HG03139 (cell line): ENCODE measurements around the gene TMEM201.

Source experiments
- ATAC-seq: cut with Tn5 transposase; IDR thresholded peaks from one replicate; pipeline ENCODE4 v1.9.1; 2021; ENCODE audit not compliant: unreplicated experiment

The TMEM201 gene

DNA sequence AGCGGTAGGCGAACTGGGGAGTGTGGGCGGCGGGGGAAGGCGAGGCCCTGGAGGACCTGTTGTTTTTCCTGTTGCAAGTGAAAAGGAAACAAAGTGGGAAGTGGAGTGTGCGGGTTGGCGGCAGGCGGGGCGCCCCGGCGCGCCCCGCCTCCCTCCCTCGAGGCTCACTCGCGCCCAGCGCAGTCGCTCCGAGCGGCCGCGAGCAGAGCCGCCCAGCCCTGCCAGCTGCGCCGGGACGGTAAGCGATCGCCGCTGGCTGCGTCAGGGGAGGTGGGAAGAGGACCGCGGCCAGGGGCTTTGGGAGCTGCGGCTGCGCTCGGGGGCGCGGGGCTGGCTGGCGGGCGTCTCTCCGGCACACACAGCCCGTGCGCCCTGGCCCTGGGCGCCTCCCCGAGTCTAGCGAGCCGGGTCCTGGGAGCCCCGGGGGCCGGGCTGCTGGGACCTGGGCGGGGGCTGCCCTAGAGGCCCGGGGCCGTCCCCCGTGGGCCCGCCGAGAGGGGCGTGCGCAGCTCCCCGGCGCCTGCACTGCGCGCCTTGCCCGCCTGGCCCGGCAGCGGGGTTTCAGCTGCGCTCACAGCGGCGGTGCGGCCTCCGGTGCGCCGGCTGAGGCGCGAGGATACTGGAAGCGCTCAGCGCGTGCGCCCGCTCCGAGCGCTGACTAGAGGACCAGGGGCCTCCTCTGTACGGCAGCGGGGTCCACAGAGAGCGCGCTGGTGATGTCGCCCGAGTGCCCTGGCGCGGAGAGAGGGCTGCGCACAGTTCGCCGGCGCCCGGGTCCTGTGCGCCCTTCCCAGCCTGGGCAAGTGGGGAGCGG is 63.1 kb downstream of the TMEM201 start, which contains the start of gene PIK3CD:
PIK3CD (plus strand) TSS at position 167 of the 814 bp plus-strand sequence. CDS start 58,725 bp downstream, outside the sequence.
- no peak for ATAC-seq

DNA sequence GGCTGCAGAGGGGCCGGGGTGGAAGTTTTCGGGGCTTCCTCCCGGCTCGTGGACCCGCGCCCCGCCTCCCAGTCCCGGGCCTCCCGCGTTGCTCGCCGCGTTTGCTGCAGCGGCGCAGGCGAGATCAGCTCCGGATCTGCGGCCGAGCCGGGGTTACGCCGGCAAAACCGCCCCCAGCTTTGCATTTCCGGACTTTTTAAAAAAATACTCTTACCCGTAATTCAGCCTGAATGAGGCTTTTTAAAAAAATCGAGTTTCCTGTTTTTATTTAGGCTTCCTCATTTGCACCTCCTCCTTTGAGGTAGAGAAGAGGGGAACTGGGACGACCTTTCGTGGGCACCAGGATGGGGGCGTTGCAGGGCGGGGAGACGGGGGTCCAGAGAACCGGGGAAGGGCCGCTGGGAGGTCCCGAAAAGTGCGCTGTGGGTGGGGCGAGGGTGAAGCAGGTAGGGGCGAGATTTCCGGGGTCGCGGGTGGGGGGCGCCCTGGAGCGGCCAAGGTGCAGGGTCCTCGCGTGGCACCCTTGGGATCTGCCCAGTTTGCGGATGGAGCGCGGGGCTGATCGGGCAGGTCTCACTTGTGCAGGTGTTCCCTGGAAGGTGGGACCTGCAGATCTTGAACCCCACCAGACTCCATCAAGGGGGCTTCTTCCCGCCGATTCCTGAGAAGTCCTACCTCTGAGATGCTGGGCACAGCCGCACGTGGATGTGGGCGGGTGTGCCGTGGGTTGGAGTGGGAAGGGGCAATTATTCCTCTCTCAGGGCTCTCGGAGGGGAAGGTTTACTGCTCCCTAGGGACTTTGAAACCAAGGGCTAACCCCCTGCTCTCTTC is 63.9 kb downstream of the TMEM201 start:
- ATAC-seq: no peak

DNA sequence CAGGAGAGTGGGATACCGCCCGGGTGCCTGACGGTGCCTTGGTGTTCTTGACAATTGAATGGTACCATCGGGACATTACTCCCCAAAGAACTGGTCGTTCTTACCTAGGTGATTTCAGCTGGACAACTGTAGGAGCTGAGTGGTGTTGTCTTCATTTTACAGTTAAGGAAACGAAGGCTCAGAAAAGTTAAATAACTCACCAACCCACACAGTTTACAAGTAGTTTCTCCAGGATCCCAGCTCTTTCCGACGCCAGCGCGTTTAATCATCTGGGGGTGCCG is 64.4 kb downstream of the TMEM201 start:
- ATAC-seq: no peak

DNA sequence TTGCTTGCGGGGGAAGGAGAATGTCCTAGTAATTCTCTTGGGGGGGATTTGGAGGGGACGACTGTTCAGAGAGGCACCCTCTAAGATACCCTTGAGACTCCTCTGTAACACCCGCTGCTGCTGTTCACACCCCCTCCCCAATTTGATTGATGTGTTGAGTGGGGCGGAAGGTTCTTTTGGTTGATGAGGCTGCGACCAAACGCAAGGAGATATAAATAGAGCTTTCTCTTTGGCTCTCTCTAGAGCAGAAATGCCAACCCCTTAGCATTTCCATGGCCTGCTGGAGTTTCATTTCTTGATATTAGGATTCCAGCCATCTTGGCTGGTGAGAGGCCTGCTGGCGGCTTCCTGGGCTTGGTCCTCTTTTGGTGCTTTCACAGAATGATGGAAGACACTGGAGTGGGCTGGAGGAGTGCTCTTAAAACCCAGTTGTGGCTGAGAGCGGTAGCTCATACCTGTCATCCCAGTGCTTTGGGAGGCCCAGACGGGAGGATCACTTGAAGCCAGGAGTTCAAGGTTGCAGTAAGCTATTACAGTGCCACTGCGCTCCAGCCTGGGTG is 64.9 kb downstream of the TMEM201 start:
- no peak for ATAC-seq

DNA sequence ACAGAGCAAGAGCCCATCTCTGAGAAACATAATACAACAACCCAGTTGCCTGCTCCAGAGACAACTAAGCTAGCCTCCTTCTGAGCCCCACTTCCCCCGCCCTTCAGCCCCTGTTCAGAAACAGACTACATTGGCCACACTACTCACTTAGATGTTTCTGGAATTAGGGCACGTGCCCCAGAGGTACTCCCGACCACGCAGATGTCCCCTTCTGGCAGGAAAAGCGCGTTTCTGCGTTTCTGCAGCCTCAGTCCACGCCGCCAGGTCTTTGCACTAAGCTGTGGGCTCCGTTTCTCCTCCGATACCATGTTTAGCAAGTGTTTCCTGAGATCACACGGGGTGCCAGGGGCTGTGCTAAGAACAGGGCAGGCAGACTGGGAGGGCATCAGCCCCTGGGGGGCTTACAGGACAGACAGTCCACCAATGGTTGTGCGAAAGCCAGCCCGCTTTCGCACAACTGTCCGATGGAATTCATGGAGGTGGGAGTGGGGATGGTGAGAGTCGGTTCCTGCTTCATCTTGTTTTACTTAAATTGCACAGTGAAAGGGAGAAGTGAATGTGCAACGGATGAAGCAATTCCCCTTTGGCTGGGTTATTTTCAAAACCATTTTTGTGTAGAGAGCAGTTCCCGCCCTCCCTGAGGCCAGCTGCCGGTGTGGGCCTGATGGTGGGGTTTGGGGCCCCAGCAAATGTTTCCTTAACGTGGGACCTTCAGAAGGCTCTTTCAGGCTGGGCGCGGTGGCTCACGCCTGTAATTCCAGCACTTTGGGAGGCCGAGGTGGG is 65.5 kb downstream of the TMEM201 start:
- no peak for ATAC-seq

DNA sequence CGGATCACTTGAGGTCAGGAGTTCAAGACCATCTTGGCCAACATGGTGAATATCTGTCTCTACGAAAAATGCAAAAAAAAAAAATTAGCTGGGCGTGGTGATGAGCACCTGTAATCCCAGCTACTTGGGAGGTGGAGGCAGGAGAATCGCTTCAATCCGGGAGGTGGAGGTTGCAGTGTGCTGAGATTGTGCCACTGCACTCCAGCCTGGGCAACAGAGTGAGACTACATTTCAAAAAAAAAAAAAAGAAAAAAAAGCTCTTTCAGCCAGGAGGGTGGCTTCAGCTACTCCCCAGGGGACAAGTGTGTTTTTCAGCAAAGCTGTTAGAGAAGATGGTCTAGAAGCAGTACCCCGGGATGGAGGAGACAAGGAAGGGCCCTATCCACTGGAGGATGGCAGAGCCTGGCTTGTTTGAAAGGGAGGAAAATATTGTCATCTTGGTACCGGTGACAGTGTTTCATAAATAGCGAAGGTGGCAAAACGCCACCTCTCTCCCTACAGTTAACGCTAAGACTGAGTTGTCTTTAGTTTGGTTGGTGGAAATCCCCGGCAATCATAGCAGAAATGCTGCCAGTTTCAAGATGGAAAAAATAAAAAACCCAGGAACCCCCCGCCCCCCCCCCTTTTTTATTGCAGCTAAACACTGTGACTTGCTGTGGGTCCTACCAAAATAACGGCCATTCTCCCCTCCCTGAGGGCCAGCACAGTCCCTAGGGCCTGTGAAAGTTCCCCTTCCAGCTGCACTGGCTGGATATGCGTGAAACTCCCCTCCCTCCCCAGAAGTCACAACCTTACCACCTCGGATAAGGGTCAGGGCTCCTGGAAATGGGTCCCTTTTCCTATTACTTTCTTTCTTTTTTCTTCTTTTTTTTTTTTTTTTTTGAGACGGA is 66.4 kb downstream of the TMEM201 start:
- no peak for ATAC-seq

DNA sequence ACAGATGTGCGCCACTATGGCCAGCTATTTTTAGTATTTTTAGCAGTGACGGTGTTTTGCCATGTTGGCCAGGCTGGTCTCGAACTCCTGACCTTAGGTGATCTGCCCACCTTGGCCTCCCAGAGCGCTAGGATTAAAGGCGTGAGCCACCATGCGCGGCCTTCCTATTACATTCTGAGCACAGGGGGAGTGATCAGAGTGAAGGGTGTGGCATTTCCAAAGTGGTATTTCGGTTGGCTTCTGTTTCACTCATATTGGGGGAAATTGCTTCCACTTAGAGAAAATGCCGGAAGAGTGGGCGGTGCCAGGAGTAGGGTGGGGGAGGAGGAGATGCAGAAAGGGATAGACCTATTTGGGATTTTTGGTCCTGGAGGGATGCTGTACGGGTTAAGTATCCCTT is 67.1 kb downstream of the TMEM201 start:
- ATAC-seq: no peak

DNA sequence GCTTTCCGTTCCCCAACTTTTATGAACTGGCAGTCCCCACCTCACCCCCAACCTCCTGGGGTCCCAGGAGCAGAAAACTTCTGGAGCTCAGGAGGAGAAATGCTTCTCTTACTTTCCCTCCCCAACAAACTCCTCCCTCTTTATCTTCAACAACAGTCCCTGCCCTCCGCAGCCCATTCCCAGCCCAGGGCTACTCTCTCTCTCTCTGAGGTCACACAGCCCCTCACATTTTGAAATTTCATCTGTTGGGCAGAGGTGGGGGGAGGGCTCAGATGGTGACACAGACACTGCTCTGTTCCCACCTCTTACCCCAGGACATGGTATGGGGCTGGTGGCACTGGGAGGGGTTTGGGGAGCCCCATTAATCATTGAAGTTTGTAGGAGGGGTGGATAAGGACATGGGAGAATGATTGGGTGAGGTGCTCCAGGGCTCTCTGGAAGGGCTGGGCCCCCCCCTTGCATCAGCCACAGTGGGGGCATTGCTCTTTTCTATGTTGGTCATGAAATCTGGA is 68.9 kb downstream of the TMEM201 start:
- no peak for ATAC-seq

DNA sequence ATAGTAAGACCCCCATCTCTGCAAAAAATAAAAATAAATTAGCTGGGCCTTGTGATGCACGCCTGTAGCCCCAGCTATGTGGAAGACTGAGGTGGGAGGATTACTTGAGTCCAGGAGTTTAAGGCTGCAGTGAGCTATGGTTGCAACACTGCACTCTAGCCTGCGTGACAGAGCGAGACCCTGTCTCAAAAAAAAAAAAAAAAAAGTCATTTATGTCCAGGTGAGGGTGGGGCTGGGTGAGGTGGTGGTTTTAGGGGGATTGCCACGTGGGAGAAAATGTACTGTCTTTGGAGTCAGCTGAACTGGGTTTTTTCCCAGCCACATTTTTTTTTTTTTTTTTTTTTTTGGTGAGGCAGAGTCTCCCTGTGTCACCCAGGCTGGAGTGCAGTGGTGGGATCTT is 69.5 kb downstream of the TMEM201 start:
- ATAC-seq: no peak

DNA sequence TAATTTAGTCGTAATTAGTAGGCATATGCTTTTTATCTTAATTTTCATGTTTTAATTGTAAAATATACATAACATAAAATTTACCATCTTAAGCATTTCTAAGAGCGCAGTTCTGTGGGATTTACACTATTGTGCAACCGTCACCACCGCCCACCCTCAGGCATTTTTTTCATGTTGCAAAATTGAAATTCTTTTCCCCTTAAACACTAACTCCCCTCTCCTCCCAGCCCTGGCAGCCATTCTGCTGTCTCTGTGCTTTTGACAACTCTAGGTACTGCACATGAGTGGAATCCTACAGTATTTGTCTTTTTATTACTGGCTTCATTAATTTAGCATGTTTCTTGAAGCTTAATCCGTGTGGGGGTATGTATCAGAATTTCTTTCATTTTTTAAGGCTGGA is 70.6 kb downstream of the TMEM201 start:
- ATAC-seq: no peak

DNA sequence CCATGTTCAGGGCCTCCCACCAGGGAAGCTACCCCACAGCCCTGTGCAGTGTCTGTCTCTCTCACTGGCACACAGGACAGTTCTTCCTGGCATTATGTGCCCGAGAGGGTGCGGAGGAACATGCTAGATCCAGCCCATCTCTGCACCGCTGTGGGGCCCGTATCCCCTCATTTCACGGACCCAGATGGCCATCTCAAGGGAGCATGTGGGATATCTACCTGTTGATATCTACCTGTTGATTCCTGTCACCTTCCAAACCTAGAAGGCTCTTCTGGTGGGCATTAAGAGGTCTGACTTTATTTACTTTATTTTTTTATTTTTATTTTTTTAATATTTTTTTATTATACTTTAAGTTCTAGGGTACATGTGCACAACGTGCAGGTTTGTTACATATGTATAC is 74.5 kb downstream of the TMEM201 start:
- ATAC-seq: no peak
